ENCODE data around the gene IFI44. TPM values are rescaled to one million over a fixed set of nuclear protein-coding genes. Genes with fewer than 3 reads are reported as not detected.

The IFI44 gene
- total RNA-seq, 1 experiment from 2014 or later: 601 TPM

DNA sequence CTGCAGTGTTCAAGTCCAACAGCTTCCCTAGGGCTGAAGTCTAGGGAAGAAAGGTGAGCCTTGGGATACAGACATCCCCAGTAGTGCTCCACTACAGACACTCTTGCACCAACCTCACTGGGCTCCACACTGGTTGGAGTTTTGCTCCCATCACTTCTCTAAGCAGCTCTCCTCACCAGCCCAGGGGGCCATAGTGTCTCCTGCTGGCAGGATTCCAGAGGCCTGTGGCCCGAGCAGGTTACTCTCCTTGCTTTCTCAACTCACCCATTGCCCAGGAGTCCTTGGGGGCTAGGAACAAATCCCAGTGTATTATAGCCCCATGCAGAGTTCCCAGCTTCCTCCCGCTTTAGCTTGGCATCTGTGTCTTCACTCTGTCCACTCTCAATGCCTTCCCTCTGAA is 52.8 kb downstream of the IFI44 start:
- no peak for DNase-seq (ENCODE audit: low read depth)

DNA sequence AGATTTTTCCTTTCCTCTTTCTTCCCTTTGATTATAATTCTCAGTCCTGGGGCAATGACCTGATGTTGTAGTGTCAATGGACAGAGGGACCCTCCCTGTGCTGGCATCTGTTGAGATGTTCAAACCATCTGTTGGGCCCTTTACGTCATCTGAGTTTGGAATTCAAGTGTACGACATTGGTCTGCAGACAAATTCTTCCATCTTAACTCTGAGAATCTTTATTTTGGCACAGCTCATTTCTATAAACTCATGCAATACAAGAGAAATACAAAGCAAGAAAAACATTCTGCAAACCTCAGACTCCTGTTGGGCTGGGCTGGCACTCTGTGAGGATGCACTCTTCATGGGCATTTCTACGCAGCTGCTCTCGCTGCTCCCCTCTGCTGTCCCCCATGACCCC is 54.2 kb downstream of the IFI44 start:
- DNase-seq (ENCODE audit: low read depth): no peak

DNA sequence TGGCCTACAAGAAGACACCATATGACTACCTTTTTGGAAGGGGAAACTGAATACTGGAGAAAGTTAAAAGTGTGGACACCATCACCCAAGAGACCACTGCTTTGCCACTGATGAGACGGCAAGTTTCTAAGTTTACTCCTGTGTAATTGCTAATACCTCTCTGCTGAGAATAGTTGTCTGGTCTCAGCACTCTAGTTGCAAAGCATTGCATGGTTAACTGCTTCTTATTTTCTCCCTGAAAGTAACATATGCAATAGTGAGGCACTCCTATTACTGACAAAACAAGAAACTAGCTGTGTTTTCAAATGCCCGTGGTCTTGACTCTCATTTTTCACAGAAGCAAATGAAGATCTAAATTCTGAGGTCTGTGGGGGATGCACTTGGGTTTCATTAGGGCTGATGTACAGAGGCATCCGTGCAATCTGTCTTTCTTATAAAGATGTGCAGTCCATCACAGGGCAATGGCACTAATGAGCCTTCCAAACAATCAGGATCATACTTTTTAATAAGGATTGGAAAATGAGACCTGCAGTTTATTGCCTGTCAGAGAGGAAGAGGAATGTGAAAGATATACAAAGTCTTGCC is 62.9 kb downstream of the IFI44 start:
- no peak for DNase-seq (ENCODE audit: low read depth)

DNA sequence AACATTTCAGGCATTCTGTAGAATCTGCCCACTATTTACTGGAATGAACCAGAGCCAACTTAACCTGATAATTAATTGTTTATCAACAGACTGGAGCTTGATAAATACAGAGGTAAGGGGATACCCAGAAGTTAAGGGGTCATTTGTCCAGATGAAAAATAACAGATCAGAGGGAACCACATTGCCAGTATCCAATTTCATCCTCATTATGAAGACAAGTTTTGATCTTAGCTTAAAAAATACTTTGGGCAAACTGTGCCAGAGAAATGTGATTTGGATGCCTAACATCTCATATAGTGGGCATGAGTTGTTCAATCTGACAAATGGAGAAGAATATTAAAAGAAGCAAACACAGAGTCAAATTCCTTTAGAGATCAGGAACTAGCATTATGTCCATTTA is 63.7 kb downstream of the IFI44 start:
- no peak for DNase-seq (ENCODE audit: low read depth)

Other genes starting within 250 kb of the IFI44 start
- gene PTGFR, start 158.9 kb upstream of the IFI44 start, total RNA-seq (2014; rRNA removed; shearing (Covaris generic)): 36.2 and 51.0 TPM in 2 replicates
- 500 and 556 TPM in 2 replicates for gene IFI44L, start 29.4 kb upstream of the IFI44 start, total RNA-seq (2014; rRNA removed; shearing (Covaris generic))